HG03521 (cell line): Measurements from ENCODE around the gene NFYC.

Experiments used
- ATAC-seq: cut with Tn5 transposase; IDR thresholded peaks from one replicate; pipeline ENCODE4 v1.9.1; 2021; ENCODE audit warnings: mild to moderate bottlenecking, moderate library complexity; ENCODE audit not compliant: unreplicated experiment

NFYC gene

GRCh38 chr1:40756523-40756922 lies 65.0 kb downstream of the NFYC start:
- ATAC-seq = no peak

- ATAC-seq = no peak
These were observed 65.6 kb downstream of the NFYC start for GRCh38 chr1:40757084-40757483.

GRCh38 chr1:40758004-40758403 lies 66.5 kb downstream of the NFYC start:
- ATAC-seq = no peak

- ATAC-seq = no peak
These were observed 67.3 kb downstream of the NFYC start for GRCh38 chr1:40758578-40759343.

GRCh38 chr1:40760984-40761383 lies 69.5 kb downstream of the NFYC start:
- no peak for ATAC-seq

- no peak for ATAC-seq
These were observed 70.8 kb downstream of the NFYC start for GRCh38 chr1:40762144-40762923.

- ATAC-seq = no peak
These were observed 72.4 kb downstream of the NFYC start for GRCh38 chr1:40763742-40764532.

- ATAC-seq = no peak
These were observed 73.5 kb downstream of the NFYC start for GRCh38 chr1:40764981-40765380.

- ATAC-seq = no peak
These were observed 74.5 kb downstream of the NFYC start for GRCh38 chr1:40766017-40766416.

GRCh38 chr1:40766560-40766959 lies 75.1 kb downstream of the NFYC start:
- no peak for ATAC-seq

- ATAC-seq = no peak
These were observed 76.9 kb downstream of the NFYC start for GRCh38 chr1:40768146-40768990.

- no peak for ATAC-seq
These were observed 78.3 kb downstream of the NFYC start for GRCh38 chr1:40769815-40770214.

- ATAC-seq = no peak
These were observed 79.0 kb downstream of the NFYC start for GRCh38 chr1:40770296-40771070.

- ATAC-seq = no peak
These were observed 80.8 kb downstream of the NFYC start for GRCh38 chr1:40772146-40772955.

- no peak for ATAC-seq
These were observed 82.3 kb downstream of the NFYC start for GRCh38 chr1:40773748-40774265.

GRCh38 chr1:40774266-40774998 lies 82.9 kb downstream of the NFYC start:
- no peak for ATAC-seq

GRCh38 chr1:40776236-40777072 lies 85.0 kb downstream of the NFYC start:
- no peak for ATAC-seq
